ENCODE measurements around the gene GRK7.

DNA sequence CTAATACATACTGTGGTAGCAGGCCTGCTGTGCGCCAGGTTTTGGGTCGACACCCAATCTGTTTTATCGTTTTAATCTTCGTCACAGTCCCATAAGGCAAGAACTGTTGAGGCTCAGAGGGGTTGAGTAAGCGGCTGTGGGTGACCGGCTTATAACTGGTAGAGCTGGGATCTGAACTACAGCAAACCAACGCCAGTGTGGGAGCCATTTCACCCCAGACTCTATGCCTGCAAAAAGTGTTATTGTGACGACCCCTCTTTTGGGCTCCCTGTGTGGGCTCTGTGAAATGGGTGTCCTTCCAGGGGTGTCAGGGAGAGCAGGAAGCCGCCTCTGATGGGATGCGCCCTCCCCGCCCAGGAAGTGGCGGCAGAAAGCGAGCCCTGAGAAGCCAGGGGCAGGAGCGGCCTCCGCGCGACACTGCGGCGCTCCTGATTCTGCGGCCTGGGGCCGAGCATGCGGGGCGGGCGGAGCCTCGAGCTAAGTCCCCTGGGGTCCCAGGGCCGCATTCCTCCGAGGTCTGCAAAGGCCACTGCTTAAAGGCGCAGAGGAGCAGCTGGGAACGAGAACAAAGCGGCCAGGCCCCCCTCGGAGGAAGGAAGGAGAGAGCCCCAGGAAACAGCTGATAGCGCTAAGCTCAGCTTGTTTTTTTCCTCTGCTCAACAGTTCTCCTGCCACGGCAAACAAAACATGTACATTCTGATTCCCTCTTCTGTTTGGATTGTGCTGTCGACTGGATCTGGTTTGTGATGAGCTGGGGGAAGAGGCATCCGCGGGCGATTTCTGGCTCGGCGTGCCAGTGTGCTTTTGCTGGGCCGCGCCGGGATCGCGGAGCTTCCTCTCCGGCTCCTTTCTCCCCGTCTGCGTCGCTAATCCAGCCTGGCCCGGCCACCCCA lies 33.9 kb downstream of the GRK7 start:
- TF ChIP-seq, protein P1, sequence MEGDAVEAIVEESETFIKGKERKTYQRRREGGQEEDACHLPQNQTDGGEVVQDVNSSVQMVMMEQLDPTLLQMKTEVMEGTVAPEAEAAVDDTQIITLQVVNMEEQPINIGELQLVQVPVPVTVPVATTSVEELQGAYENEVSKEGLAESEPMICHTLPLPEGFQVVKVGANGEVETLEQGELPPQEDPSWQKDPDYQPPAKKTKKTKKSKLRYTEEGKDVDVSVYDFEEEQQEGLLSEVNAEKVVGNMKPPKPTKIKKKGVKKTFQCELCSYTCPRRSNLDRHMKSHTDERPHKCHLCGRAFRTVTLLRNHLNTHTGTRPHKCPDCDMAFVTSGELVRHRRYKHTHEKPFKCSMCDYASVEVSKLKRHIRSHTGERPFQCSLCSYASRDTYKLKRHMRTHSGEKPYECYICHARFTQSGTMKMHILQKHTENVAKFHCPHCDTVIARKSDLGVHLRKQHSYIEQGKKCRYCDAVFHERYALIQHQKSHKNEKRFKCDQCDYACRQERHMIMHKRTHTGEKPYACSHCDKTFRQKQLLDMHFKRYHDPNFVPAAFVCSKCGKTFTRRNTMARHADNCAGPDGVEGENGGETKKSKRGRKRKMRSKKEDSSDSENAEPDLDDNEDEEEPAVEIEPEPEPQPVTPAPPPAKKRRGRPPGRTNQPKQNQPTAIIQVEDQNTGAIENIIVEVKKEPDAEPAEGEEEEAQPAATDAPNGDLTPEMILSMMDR (conservative IDR thresholded peaks at IDR 0.05; ENCODE audit: low read depth, low read length): no peak
- TF ChIP-seq RAD21 (IDR thresholded peaks at IDR 0.05; ENCODE audit: low read length): no peak
- no peak for TF ChIP-seq MAZ (IDR thresholded peaks at IDR 0.05; ENCODE audit: borderline replicate concordance, low read depth, low read length)

All from IMR-90 (cell line).